ENCODE data around the gene PALD1.
"Not testable (repeated sequence)": the region's sequence is repeated elsewhere in the genome, so short reads cannot be mapped to it uniquely, and the experiment has no call there.

PALD1 gene

GRCh38 chr10:70481831-70482530, 3.4 kb downstream of the PALD1 start:
- no peak for DNase-seq (ENCODE audit: low spot score)

DNA sequence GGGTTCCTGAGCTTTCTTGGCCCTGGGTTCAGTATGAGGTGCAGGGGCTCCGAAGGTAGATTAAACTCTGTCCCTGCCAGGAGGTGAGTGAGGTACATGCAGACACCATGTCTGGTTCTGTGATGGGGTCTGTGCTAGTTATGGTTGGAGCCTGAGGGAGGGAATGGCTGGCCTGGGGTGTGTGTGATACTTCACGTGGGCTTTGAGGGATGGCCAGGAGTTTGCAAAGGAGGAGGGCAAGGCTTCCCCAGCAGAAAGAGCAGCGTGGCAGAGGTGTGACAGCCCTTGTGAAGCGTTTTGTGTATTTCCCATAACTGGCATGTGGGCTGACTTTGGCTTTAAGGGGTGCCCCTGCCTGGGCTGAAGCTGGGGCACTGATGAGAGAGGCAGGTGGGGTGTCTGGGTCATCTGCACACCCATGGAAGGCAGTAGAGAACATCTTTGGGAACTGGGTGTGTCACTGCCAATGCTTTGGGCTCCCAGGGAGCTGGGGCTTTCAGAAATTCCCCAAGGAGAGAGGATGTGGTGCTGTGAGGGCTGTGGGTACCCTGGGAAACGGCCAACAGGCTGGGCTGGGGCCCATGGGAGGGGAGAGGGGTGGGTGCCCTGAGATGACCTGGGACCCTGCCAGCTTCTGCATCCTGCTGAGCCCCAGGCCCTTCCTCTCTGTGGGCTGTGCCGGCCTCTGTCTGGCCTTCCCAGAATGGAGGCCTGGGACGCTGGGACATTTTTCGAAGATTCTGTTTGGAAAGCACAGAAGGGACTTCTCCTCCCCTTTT, 4.6 kb downstream of the PALD1 start:
- no peak for DNase-seq (ENCODE audit: low spot score)

DNA sequence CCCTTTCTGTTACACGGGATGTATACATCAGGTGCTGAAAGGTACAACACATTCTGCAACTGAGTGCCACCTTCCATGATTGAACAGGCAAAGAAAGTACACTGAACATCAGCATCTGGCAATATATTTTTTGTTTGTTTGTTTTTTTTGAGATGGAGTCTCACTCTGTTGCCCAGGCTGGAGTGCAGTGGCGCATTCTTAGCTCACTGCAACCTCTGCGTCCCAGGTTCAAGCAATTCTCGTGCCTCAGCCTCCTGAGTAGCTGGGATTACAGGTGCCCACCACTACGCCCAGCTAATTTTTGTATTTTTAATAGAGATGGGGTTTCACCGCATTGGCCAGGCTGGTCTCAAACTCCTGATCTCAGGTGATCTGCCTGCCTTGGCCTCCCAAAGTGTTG, 5.3 kb downstream of the PALD1 start:
- not testable (repeated sequence) for DNase-seq (ENCODE audit: low spot score)

DNA sequence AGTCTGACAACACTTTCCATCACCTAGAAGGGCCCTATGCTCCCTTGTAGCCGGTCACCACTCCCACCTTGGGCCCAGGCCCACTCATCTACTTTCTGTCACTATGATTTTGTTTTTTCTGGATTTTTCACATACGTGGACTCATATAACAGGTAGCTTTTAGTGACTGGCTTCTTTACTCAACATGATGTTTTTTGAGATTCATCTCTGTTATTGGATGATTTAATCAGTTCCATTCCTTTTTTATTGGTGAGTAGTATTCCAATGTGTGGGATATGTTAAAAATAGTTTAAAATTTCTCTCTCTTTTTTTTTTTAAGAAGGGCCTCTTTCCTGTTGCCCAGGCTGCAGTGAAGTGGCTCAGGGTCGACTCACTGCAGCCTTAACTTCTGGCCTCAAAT, 9.3 kb downstream of the PALD1 start:
- no peak for DNase-seq (ENCODE audit: low spot score)

DNA sequence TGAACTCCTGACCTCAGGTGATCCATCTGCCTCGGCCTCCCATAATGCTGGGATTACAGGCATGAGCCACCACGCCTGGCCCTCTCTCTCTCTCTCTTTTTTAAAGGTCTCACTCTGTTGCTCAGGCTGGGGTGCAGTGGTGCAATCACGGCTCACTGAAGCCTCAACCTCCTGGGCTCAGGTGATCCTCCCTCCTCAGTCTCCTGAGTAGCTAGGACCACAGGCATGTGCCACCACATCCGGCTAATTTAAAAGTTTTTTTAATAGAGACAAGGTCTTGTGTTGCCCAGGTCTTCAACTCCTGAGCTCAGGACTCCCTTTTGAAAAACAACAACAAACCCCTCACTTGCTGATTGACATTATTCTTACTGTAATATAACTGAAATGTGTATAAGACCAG, 11.6 kb downstream of the PALD1 start:
- no peak for DNase-seq (ENCODE audit: low spot score)

DNA sequence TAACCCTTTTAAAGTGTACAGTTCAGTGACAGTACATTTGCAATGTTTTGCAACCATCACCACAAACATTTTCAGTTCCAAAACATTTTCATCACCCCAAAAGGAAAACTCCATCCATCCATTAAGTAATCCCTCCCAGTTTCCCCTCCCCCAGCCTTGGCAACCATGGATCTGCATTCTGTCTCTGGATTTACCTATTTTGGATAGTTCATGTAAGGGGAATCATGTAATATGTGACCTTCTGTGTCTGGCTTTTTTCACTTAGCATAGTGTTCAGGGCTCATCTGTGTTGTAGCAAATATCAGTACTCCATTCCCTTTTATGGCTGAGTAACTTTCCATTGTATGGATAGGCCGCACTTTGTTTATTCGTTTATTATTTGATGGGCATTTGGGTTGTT, 13.0 kb downstream of the PALD1 start:
- no peak for DNase-seq (ENCODE audit: low spot score)

- DNase-seq (ENCODE audit: low spot score) = no peak
Observed at GRCh38 chr10:70492786-70493659, 14.5 kb downstream of the PALD1 start.

DNA sequence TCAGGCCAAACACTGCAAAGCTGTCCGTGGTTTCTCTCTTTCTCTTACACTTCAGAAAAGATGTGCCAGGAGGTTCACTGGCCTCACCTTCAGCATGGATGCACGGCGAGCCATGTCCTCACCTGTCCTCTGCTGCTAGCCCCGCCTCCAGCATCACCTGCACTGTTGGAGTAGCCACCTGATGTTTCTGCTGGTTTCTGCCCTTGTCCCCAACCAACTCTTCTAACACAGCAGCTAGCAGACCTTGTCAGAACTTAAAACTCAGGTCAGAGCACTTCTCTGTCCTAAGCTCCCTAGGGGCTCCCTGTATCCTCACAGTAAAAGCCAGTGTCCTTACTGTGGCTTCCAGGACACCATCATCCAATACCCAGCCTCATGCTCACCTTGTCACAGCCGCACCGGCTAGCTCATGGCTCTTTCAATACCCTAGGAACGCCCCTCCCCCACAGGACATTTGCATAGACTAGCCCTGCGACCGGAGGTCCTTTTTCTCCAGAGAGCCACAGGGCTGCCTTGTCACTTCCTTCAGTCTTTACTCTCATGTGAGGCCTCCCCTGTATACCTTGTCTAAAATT, 15.2 kb downstream of the PALD1 start:
- DNase-seq (ENCODE audit: low spot score) = no peak

GRCh38 chr10:70494536-70494935, 16.0 kb downstream of the PALD1 start:
- DNase-seq (ENCODE audit: low spot score) = no peak

GRCh38 chr10:70494966-70495365, 16.4 kb downstream of the PALD1 start:
- no peak for DNase-seq (ENCODE audit: low spot score)

DNA sequence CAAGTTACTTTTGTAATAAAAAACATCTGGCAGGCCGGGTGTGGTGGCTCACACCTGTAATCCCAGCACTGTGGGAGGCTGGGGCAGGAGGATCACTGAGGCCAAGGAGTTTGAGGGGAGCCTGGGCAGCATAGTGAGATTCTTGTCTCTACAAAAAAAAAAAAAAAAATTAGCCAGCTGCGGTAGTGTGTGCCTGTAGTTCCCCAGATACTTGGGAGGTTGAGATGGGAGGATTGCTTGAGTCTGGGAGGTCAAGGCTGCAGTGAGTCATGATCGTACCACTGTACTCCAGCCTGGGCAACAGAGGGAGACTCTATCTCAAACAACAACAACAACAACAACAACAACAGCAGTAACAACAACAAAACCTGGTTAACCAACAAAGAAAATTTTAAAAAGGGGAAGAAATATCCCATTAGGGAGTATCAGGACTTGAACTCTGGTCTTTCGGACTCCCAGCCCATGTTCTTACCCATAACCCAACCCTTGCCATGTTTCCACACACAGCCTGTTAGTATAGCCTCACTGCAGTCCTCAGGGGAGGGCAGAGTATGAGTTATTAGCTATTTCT, 17.2 kb downstream of the PALD1 start:
- no peak for DNase-seq (ENCODE audit: low spot score)

- DNase-seq (ENCODE audit: low spot score) = no peak
Observed at GRCh38 chr10:70496341-70497119, 18.0 kb downstream of the PALD1 start.

DNA sequence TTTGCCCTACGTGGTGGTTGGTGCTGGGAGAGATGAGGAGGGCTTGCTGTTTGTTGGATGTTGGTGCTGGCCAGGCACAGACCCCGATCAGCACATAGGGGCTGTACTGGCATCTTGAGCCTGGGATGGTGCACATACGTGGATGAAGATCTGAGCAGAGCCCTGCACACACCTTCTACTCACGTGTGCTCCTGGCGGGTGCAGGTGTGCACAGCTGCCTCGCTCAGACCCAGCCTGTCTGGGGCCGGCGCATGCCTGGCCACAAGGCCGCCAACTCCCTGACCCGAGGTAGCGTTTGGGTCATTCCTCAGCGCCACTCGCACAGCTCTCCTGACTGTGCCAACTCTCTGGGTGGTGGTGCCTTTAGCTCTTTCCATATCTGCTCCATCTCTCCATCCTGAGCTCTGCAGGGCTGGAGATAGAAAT, 18.6 kb downstream of the PALD1 start:
- no peak for DNase-seq (ENCODE audit: low spot score)

DNA sequence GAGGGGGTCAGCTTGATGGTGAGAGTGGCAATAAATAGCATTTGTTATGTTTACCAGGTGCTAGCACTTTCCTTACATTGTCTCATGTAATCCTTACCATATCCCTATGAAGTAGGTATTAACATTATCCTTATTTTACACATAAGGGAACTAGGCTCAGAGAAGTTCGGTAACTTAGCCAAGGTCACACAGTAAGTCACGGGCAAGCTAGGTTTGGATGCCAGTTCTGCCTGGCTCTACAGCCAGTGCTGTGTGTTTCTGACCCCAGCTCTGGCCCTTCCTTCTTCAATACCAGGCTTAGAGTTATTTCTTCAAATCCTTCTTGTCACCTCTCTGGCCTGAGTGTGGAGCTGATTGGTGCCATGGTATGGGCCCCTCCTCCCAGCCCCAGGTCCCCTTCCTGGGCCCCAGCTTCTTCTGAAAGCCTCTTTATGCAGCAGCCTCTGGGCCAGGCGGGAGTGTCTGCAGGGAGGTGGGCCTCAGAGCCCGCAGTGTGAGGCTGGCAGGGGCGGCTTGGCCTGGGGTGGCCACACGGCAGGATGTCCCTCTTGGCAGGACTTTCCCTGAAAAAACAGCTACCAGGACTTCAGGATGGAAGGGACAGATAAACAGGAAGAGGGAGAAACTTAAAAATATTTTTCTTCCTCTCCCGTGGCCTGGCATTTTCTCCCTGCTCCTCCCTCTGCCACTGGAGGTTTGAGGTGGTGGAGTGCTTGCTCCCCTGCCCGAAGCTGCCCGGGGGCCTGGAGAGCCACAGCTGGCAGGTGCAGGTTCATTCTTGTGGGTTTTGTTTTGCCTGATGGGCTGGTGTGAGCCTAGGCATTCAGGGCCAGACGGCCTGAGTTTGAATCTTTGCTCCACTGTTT, 20.6 kb downstream of the PALD1 start:
- no peak for DNase-seq (ENCODE audit: low spot score)

GRCh38 chr10:70499836-70500167, 21.2 kb downstream of the PALD1 start:
- DNase-seq (ENCODE audit: low spot score) = no peak

- DNase-seq (ENCODE audit: low spot score) = no peak
Observed at GRCh38 chr10:70500368-70500767, 21.8 kb downstream of the PALD1 start.

DNA sequence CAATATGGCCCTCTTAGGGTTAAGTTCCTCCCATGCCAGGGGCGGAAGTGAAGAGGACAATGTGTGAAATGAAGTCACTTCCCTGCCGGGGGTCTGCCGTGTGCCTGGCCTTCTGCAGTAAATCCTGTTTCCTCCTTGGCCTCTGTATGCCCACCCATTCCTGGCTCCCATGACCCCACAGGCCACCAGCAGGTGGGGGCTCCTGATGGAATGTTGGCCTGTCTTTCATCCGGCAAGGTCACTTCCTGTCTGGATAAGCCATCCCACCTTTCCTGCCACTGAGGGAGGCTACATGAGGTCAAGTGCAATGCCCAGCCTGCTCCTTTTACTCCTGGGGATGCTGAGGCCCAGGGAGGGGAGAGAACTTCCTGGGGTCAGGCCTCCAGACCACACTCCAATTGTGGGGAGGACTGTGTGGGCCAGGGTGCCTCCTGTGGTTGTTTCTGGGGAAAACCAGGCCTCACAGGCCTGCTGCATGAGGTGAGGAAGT, 22.3 kb downstream of the PALD1 start:
- no peak for DNase-seq (ENCODE audit: low spot score)

GRCh38 chr10:70502406-70502805, 23.8 kb downstream of the PALD1 start:
- no peak for DNase-seq (ENCODE audit: low spot score)

- DNase-seq (ENCODE audit: low spot score) = no peak
Observed at GRCh38 chr10:70503776-70504175, 25.2 kb downstream of the PALD1 start.
